Astrocyte (in vitro differentiated cells and primary cell): Measurements from ENCODE around the gene CDRT4.

Source experiments
- CTCF ChIP-seq: IDR thresholded peaks from 2 replicates; pipeline ENCODE4 v1.5.1; 2011; ENCODE audit warnings: low read depth, mild to moderate bottlenecking, inconsistent platforms, low read length, moderate library complexity; ENCODE audit not compliant: insufficient read depth
- EZH2 ChIP-seq: IDR thresholded peaks from 2 replicates; pipeline ENCODE4 v1.6.1; 2012; ENCODE audit warnings: mild to moderate bottlenecking, low read length, inconsistent platforms; ENCODE audit not compliant: insufficient read depth

GRCh38 chr17:15516150-15516549, 48.7 kb upstream of the CDRT4 start:
- TF ChIP-seq CTCF (no peak), EZH2 (no peak)
